Muscle of arm (tissue), 14 donors: ENCODE data around the gene GOLPH3L. TPM values are rescaled to one million over a fixed set of nuclear protein-coding genes. Genes with fewer than 3 reads are reported as not detected.
"Not testable (repeated sequence)": the region's sequence is repeated elsewhere in the genome, so short reads cannot be mapped to it uniquely, and the experiment has no call there.

Source experiments
- DNase-seq: peaks from one replicate; pipeline ENCODE4 v3.0.0-alpha.2; 2013
- long read RNA-seq, 11 donors: transcript quantifications; one replicate each; lab custom pipeline, GENCODE V29; 2026
- polyA plus RNA-seq, 12 donors: library from polyadenylated mRNA; unstranded; fragments of 120-200 nt; gene quantifications; one replicate each; pipeline ENCODE4 v1.2.1, GENCODE V29; 2013; ENCODE audit not compliant: insufficient read length in 12 of 12

GOLPH3L gene
- polyA plus RNA-seq: 10 to 100 TPM in 11 of 12 donors, not detected in 1; 15.0 to 27.1 (median 19.7) TPM
- long read RNA-seq, donor 1, transcript GOLPH3L-201 (5 exons, 2,999 nt): major isoform, 8 of 12 reads
- long read RNA-seq, donor 1, partial matches to known transcripts: 0 of 12 reads
- long read RNA-seq, donor 1, other reads (novel, unspliced or antisense): 0 of 12 reads
- long read RNA-seq, donor 2, transcript GOLPH3L-201 (5 exons, 2,999 nt): major isoform, 14 of 15 reads
- long read RNA-seq, donor 2, partial matches to known transcripts: 0 of 15 reads
- long read RNA-seq, donor 2, other reads (novel, unspliced or antisense): 0 of 15 reads
- long read RNA-seq, donor 3, partial matches to known transcripts: 0 of 3 reads
- long read RNA-seq, donor 3, other reads (novel, unspliced or antisense): 0 of 3 reads
- long read RNA-seq, donor 4, partial matches to known transcripts: 0 of 2 reads
- long read RNA-seq, donor 4, other reads (novel, unspliced or antisense): 0 of 2 reads
- long read RNA-seq, donor 5, transcript GOLPH3L-201 (5 exons, 2,999 nt): major isoform, 9 of 11 reads
- long read RNA-seq, donor 5, partial matches to known transcripts: 0 of 11 reads
- long read RNA-seq, donor 5, other reads (novel, unspliced or antisense): 0 of 11 reads
- long read RNA-seq, donor 6, partial matches to known transcripts: 0 of 2 reads
- long read RNA-seq, donor 6, other reads (novel, unspliced or antisense): 0 of 2 reads
- long read RNA-seq, donor 7, partial matches to known transcripts: 0 of 2 reads
- long read RNA-seq, donor 7, other reads (novel, unspliced or antisense): 0 of 2 reads
- long read RNA-seq, donor 8, transcript GOLPH3L-201 (5 exons, 2,999 nt): major isoform, 7 of 7 reads
- long read RNA-seq, donor 8, partial matches to known transcripts: 0 of 7 reads
- long read RNA-seq, donor 8, other reads (novel, unspliced or antisense): 0 of 7 reads
- long read RNA-seq, donor 9, partial matches to known transcripts: 0 of 3 reads
- long read RNA-seq, donor 9, other reads (novel, unspliced or antisense): 0 of 3 reads
- long read RNA-seq, donor 10, partial matches to known transcripts: 0 of 2 reads
- long read RNA-seq, donor 10, other reads (novel, unspliced or antisense): 0 of 2 reads
- long read RNA-seq, donor 11, transcript GOLPH3L-201 (5 exons, 2,999 nt): major isoform, 7 of 7 reads
- long read RNA-seq, donor 11, partial matches to known transcripts: 0 of 7 reads
- long read RNA-seq, donor 11, other reads (novel, unspliced or antisense): 0 of 7 reads

- peak; percentile 96 for DNase-seq
Observed at GRCh38 chr1:150696995-150697927, at the start of gene GOLPH3L. Gene GOLPH3L (minus strand): TSS chr1:150697154. CDS start chr1:150694838, 2,316 bp downstream.

- no peak for DNase-seq
Observed at GRCh38 chr1:150730130-150730721, 33.3 kb upstream of the GOLPH3L start.

GRCh38 chr1:150724336-150724735 lies 27.4 kb upstream of the GOLPH3L start:
- no peak for DNase-seq

DNA sequence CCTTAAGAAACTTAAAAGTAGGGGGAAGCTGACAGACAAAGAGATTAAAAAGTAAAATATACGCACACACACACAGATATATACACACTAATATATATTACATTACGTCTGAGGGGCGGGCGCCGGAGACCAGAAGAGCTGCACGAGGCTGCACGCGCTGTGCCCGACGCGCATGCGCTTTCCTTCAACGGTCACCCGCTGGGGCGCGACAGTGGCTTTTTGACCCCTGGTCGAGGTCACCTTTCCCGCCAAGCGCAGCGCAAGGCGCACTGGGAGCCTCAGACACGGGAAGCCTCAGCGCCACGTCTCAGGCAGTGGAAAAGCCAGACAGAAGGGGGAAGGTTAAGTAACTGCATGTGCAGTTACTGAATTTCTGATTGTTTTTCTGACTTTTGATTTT lies 23.7 kb upstream of the GOLPH3L start, which contains the start of gene HORMAD1:
HORMAD1 (minus strand) TSS at position 193 of the 400 bp plus-strand sequence. CDS start 1,390 bp downstream, outside the sequence.
- DNase-seq: no peak

GRCh38 chr1:150720098-150720497 lies 23.1 kb upstream of the GOLPH3L start:
- no peak for DNase-seq

DNA sequence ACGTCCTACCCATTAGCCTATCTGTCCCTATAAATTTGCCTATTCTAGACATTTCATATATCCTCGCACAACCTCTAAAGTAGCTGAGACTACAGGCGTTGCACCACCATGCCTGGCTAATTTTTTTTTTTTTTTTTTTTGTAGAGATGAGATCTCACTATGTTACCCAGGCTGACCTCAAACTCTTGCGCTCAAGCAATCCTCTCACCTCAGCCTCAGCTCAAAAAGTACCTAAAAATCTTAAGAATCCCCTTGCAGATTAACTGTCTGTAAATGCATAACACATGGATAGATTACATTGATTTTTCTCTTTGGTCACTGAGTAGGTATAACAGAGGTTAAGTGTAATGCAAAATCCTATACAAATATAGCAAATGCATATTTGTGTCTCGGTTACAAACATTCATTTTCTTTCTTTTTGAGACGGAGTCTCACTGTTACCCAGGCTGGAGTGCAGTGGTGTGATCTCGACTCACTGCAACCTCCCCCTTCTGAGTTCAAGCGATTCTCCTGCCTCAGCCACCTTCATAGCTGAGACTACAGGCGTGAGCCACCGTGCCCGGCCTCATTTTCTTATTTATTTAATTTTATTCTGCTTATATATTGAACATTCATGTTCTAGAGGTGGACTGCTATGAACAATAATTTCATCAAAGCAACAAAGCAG lies 21.4 kb upstream of the GOLPH3L start:
- no peak for DNase-seq

DNA sequence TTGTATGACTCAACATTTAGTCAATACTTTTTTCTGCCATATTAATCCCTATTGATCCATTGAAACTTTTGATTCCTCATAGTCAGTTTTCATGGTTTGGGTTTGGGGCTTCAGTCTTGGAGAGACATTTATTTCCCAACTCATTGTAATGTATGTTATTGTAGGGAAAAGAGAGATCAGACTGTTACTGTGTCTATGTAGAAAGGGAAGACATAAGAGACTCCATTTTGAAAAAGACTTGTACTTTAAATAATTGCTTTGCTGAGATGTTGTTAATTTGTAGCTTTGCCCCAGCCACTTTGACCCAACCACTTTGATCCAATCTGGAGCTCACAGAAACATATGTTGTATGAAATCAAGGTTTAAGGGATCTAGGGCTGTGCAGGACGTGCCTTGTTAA lies 12.1 kb upstream of the GOLPH3L start:
- not testable (repeated sequence) for DNase-seq

- no peak for DNase-seq
Observed at GRCh38 chr1:150708595-150708994, 11.6 kb upstream of the GOLPH3L start.

DNA sequence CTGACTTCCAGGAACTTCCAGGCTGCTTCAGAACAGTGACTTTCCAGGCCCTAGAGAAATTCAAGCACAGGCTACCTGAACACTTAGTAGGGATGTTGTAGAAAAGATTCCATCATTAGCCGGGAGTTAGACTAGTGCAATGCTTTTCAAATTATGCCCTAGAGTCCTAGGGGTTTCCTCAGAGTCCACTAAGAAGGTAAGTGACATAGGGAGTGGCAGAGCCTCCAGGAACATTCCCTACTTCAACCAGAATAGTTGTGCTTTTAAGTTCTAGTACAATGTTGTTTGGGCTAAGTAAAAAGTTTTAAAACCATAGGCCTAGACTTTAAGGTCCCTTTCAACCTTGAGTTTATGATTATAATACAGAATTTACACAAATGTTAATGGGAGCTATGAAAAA lies 9.1 kb upstream of the GOLPH3L start:
- no peak for DNase-seq

- DNase-seq: no peak
Observed at GRCh38 chr1:150703427-150703826, 6.5 kb upstream of the GOLPH3L start.

- DNase-seq: no peak
Observed at GRCh38 chr1:150696590-150696989, 364 bp downstream of the GOLPH3L start.

DNA sequence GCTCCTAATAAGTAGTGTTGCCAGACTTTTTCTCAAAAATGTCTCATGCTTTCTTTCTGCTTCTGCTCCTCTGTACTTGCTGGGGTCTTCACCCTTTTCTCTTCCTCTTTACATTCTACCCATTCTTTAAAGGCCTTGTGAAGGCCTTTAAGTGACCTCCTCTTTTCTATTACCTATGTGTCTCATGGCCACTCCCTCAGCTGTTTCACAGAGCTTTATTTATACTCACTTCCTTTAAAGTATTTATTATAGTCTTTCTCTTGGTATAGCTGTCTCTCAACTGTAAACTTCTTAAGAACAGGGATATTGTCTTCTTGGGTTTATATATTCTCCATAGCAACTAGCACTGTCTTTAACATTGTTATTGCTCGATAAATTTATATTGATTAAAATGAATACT lies 792 bp downstream of the GOLPH3L start:
- DNase-seq: no peak

DNA sequence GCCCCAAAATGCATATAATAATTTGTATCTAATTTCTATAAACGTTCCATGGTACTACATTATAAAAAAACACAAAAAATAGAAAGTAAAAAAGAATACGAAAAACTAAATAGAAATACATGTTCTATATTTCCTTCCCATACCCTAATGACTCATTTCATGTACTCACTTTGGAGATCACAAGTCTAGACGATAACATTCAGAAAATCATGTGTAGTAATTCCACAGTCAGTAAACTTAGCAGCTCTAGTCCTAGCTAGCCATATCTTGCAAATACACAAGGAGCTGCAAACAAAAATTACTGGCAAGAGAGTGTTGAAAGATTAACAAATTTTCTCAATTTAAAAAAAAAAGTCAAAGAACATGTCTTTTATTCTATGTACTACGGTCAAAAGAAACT lies 1.4 kb downstream of the GOLPH3L start:
- no peak for DNase-seq

GRCh38 chr1:150692720-150693119 lies 4.2 kb downstream of the GOLPH3L start:
- DNase-seq: no peak

- no peak for DNase-seq
Observed at GRCh38 chr1:150688763-150689162, 8.2 kb downstream of the GOLPH3L start.

DNA sequence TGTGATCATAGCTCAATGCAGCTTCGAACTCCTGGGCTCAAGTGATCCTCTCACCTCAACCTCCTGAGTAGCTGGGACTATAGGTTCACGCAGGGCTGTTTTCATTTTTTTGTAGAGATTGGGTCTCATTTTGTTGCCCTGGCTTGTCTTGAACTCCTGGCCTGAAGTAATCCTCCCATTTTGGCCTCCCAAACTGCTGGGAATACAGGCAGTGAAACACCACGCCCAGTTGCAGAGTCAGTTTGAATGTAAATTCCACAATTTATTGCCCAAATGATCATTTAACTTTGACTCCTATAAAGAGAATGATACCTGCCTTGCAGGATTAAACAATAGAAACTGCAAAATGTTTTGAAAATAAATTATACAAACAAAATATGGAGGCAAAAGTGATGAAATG lies 10.7 kb downstream of the GOLPH3L start:
- DNase-seq: no peak

DNA sequence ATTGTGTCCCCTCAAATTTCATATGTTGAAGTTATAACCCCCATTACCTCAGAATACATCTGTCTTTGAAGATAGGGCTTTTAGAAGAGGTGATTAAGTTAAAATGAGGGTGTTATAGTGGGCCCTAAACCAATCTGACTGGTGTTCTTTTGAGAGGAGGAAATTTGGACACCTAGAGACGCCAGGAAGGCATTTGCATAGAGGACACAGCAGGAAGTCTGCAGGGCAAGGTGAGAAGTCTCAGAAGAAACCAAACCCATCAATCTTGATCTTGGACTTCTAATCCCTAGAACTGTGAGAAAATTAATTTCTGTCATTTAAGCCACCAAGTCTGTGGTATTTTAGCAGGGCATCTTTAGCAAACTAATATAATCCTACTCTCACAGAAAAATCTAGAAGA lies 13.0 kb downstream of the GOLPH3L start:
- no peak for DNase-seq

DNA sequence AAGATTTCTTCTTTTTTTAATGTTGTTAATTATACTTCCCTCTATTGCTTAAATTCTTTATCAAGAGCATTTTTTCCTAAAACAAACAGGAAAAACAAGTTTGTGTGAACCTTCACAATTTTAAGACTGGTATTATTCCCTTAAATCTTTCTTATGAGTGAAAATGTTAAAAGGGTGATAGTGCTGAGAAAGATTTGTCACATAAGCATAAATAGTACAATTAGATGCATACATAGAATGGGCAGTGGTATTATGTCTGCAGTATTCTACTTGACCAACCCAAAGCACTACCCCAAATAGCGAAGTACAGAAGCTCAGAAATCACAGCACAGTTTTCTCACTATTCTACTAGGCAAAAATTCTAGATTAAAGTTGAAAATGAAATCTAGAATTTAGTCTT lies 18.0 kb downstream of the GOLPH3L start:
- no peak for DNase-seq

DNA sequence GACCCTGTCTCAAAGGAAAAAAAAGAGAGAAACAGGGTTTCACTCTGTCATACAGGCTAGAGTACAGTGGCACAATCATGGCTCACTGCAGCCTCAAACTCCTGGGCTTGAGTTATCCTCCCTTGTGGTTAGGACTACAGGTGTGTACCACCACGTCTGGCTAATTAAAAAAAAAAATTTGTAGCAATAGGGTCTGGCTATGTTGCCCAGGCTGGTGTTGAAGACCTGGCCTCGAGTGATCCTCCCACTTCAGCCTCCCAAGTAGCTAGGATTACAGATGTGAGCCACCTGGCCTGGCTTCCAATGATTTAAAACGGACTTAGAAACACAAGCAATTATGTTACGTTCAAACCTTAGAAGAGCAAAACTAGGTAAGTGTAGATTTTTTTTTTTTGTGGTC lies 22.1 kb downstream of the GOLPH3L start:
- no peak for DNase-seq

DNA sequence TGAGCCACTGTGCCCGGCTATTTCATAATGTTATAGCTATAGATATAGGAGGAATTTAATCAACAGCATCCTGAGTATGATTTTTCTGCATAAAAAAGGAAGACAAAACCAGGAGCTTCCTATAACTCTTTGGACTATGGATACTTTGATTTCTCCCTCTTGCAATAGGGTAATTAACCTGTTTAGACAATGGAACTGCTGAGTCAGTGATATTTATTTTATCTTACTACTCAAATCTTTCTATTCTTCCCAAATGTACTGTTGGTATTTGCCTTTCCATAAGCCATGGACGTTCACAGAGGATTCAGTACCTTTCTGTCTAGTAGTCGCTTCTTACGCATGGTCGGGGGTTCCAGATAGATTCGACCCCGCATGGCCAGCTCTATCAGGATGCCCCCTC lies 33.6 kb downstream of the GOLPH3L start:
- no peak for DNase-seq
